Right atrium auricular region (tissue), 2 donors: ENCODE results near the gene KDM4B. TPM values are rescaled to one million over a fixed set of nuclear protein-coding genes. Genes with fewer than 3 reads are reported as not detected.

Experiments
- DNase-seq: peaks from one replicate; pipeline ENCODE4 v3.0.0-alpha.2; 2019; ENCODE audit warnings: low spot score
- H3K27ac ChIP-seq, 2 donors: fragments of 200-600 bp; sonication (generic); 1 replicate in 1 of 2; 2 replicates in 1 of 2; pipeline ENCODE4 v1.5.1; 2016 to 2019
- H3K27me3 ChIP-seq, 2 donors: fragments of 200-600 bp; sonication (generic); one replicate each; pipeline versions ENCODE4 v1.5.1 to v1.6.0; 2017 to 2019
- H3K36me3 ChIP-seq: fragments of 200-600 bp; sonication (generic); one replicate; pipeline ENCODE4 v1.5.1; 2016
- H3K4me1 ChIP-seq, 2 donors: fragments of 200-600 bp; sonication (generic); one replicate each; pipeline versions ENCODE4 v1.5.1 to v1.6.0; 2017 to 2019
- H3K4me3 ChIP-seq, 2 donors: fragments of 200-600 bp; sonication (generic); 1 replicate in 1 of 2; 2 replicates in 1 of 2; pipeline ENCODE4 v1.5.1; 2017 to 2019; ENCODE audit warnings: mild to moderate bottlenecking in 1 of 2, moderate library complexity in 1 of 2
- H3K9me3 ChIP-seq, 2 donors: fragments of 200-600 bp; sonication (generic); one replicate each; pipeline ENCODE4 v1.5.1; 2019
- total RNA-seq, 2 donors: library from RNA; depleted of rRNA; stranded (reverse); fragments of >200 nt; gene quantifications; one replicate each; pipeline ENCODE4 v1.1.0, GENCODE V29; 2016
- TF ChIP-seq, protein P1 (sequence below), 2 donors: fragments of 200-600 bp; sonication (generic); IDR thresholded peaks; one replicate each; pipeline ENCODE4 v1.5.1; 2019; ENCODE audit warnings: antibody characterized with exemption in 2 of 2

Gene KDM4B
- total RNA-seq, 2 donors from 2014 or later, result 17.6 to 26.0 TPM

DNA sequence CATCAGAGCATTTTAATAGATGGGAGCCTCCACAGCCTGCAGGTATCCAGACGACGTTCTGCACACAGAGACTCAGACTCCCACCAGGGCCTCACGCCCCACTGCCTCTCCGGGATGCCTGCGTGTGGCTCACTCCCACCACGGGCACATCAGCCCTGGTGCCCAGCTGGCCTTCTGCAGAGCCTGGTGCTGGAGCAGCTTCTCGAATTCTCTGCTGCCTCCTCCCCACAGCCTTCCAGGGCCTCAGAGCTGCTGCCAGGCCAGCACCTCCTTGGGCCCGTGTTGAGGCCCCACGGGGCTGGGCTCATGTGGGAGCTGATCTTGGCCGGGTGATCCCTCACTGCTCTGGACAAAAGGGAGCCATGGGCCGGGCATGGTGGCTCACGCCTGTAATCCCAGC lies 90.9 kb downstream of the KDM4B start:
- Histone ChIP-seq H3K4me1 (peaks cover 0 to 37% of the 10 kb centered on the region in 2 donors), H3K36me3 (peaks cover 5% of the 10 kb centered on the region), H3K27ac (peak overlapping the region; percentile 67 to 83), H3K9me3 (peaks cover 0 to 6% of the 10 kb centered on the region in 2 donors), H3K27me3 (no peaks in the 10 kb centered on the region), H3K4me3 (no peak overlapping the region)
- no peak for DNase-seq
- TF ChIP-seq, protein P1, sequence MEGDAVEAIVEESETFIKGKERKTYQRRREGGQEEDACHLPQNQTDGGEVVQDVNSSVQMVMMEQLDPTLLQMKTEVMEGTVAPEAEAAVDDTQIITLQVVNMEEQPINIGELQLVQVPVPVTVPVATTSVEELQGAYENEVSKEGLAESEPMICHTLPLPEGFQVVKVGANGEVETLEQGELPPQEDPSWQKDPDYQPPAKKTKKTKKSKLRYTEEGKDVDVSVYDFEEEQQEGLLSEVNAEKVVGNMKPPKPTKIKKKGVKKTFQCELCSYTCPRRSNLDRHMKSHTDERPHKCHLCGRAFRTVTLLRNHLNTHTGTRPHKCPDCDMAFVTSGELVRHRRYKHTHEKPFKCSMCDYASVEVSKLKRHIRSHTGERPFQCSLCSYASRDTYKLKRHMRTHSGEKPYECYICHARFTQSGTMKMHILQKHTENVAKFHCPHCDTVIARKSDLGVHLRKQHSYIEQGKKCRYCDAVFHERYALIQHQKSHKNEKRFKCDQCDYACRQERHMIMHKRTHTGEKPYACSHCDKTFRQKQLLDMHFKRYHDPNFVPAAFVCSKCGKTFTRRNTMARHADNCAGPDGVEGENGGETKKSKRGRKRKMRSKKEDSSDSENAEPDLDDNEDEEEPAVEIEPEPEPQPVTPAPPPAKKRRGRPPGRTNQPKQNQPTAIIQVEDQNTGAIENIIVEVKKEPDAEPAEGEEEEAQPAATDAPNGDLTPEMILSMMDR (IDR thresholded peaks at IDR 0.05), result no peak

DNA sequence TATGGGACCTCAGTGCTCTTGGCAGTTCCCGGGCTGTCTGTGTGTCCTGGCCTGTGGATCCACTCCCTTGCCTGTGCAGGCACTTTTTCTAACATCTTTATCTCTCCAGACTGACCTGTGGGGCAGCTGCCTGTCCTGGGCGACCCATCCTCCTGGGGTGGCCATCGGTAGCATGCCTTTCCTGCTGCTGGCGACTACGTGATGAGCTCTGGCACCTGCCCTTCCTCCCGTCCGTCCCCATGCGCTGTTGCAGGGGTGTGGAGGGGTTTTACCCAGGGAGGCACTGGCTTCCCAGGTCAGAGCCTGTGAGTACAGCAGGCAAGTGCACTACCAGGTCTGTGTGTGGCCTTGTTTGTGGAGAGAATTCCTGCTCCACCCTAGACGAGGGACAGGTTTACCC lies 93.3 kb downstream of the KDM4B start:
- peak overlapping the region; percentile 26 to 83 for H3K27ac ChIP-seq
- no peak overlapping the region for H3K4me3 ChIP-seq
- H3K4me1 ChIP-seq, result peaks cover 0 to 32% of the 10 kb centered on the region in 2 donors
- H3K27me3 ChIP-seq, result no peaks in the 10 kb centered on the region
- no peak for DNase-seq
- H3K9me3 ChIP-seq, result peaks cover 0 to 6% of the 10 kb centered on the region in 2 donors
- TF ChIP-seq, protein P1 (IDR thresholded peaks at IDR 0.05), result no peak
- peaks cover 5% of the 10 kb centered on the region for H3K36me3 ChIP-seq

DNA sequence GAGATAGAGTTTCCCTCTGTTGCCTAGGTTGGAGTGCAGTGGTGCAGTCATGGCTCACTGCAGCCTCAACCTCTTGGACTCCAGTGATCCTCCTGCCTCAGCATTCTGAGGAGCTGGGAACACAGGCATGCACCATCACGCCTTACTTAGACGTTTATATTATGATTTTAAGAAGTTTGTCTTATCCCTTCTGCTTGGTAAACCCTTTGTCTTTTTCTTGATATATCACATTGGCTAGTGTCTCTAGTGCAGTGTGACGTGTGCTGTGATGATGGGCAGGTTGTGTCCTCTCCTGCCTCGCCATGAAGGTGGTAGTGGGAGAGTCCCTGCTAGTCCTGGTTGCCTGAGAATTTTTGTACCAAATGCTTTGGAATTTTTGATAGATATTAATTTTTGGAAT lies 93.9 kb downstream of the KDM4B start:
- TF ChIP-seq, protein P1 (IDR thresholded peaks at IDR 0.05), result no peak
- no peaks in the 10 kb centered on the region for H3K27me3 ChIP-seq
- H3K4me1 ChIP-seq, result peaks cover 0 to 30% of the 10 kb centered on the region in 2 donors
- no peak overlapping the region for H3K27ac ChIP-seq
- DNase-seq, result no peak
- H3K4me3 ChIP-seq, result no peak overlapping the region
- peaks cover 5% of the 10 kb centered on the region for H3K36me3 ChIP-seq
- peaks cover 0 to 6% of the 10 kb centered on the region in 2 donors for H3K9me3 ChIP-seq

DNA sequence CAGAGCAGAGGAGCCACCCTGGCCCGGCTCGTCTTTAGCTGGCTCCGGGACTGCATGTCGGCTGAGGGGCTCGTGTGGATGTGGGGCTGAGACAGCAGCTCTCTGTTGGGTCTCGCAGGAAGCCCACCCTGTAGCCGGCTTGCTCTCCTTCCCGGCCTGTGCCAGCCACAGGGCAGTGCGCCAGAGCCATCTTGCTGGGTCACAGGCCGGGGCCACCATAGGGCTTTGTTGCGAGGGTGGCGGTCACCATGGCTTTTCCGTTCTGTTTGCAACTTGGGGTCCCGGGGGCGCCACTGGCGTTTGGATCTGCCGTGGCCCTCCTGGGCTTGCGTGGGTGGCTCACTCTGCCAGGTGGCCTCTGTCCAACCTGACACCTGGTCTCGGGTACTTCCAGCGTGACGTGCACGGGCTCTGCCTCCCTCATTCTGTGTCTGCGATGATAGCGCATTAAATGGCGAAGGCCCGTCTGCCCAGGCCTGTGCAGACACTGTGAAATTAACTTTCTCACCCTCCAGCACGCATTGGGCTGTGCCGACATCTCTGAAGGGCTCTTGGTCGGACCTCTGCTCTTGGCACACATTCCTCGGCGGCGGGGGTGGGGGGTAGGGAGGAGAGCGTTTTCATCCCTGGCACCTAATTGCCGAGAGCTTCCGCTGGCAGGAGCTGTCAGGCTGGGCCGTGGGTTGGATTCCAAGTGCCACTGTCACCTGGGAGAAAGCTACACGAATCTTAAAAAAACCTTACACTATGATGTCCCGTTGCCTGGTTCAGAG lies 95.1 kb downstream of the KDM4B start:
- Histone ChIP-seq H3K27ac (peak overlapping the region; percentile 2 to 29), H3K9me3 (peaks cover 0 to 6% of the 10 kb centered on the region in 2 donors), H3K4me1 (peaks cover 0 to 18% of the 10 kb centered on the region in 2 donors), H3K4me3 (no peak overlapping the region), H3K36me3 (peaks cover 5% of the 10 kb centered on the region), H3K27me3 (no peaks in the 10 kb centered on the region)
- no peak for DNase-seq
- TF ChIP-seq, protein P1 (IDR thresholded peaks at IDR 0.05), result no peak

DNA sequence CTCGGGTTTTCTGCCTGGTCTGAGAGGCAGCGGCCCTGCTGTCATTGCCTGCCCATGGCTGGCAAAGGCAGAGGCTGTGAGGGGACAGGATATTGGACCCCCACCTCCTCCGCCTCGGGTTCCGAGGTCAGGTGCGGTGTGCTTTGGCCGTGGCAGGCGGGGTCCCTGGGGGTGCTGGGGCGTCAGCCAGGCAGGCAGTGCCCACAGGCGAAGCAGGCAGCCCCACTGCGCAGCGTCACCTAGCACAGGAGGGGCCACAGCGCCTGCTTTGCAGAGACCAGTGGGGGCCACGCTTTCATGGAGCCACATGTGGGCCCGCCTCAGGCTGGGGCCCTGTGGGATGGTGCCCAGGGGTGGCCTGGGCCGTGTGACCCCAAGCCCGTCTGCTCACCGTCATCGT lies 96.0 kb downstream of the KDM4B start:
- peaks cover 0 to 6% of the 10 kb centered on the region in 2 donors for H3K9me3 ChIP-seq
- H3K27me3 ChIP-seq, result no peaks in the 10 kb centered on the region
- TF ChIP-seq, protein P1 (IDR thresholded peaks at IDR 0.05), result no peak
- H3K4me1 ChIP-seq, result peaks cover 0 to 9% of the 10 kb centered on the region in 2 donors
- H3K27ac ChIP-seq, result peak overlapping the region in 1 of 2 donors; percentile 22
- H3K4me3 ChIP-seq, result no peak overlapping the region
- peaks cover 5% of the 10 kb centered on the region for H3K36me3 ChIP-seq
- no peak for DNase-seq
